ENCODE measurements around the gene SCARF1.

The SCARF1 gene

GRCh38 chr17:1624650-1625049 lies 20.9 kb downstream of the SCARF1 start:
- Histone ChIP-seq H3K9me3 (replicated peaks; ENCODE audit: low read length) (no peaks in the 10 kb centered on the region), H3K4me2 (ENCODE audit: low read length) (no peak overlapping the region), H3K27me3 (ENCODE audit: control insufficient read depth, insufficient read depth, low read length) (peaks cover 8% of the 10 kb centered on the region), H3K4me1 (ENCODE audit: control insufficient read depth, insufficient read depth, low read length) (peaks cover 17% of the 10 kb centered on the region), H3K36me3 (ENCODE audit: insufficient read depth, low read length) (peaks cover 2% of the 10 kb centered on the region), H3K4me3 (ENCODE audit: low read length) (no peak overlapping the region), H3K9ac (ENCODE audit: low read depth, low read length) (no peak overlapping the region)

- no peak overlapping the region for H3K9ac ChIP-seq (ENCODE audit: low read depth, low read length)
- peaks cover 11% of the 10 kb centered on the region for H3K4me1 ChIP-seq (ENCODE audit: control insufficient read depth, insufficient read depth, low read length)
- no peak overlapping the region for H3K4me3 ChIP-seq (ENCODE audit: low read length)
- H3K9me3 ChIP-seq (replicated peaks; ENCODE audit: low read length): no peaks in the 10 kb centered on the region
- peaks cover 8% of the 10 kb centered on the region for H3K27me3 ChIP-seq (ENCODE audit: control insufficient read depth, insufficient read depth, low read length)
- H3K36me3 ChIP-seq (ENCODE audit: insufficient read depth, low read length): peaks cover 2% of the 10 kb centered on the region
- no peak overlapping the region for H3K4me2 ChIP-seq (ENCODE audit: low read length)
Measured at GRCh38 chr17:1623057-1623630, 22.4 kb downstream of the SCARF1 start.

- Histone ChIP-seq H3K9ac (ENCODE audit: low read depth, low read length) (no peak overlapping the region), H3K9me3 (replicated peaks; ENCODE audit: low read length) (no peaks in the 10 kb centered on the region), H3K4me2 (ENCODE audit: low read length) (no peak overlapping the region), H3K4me1 (ENCODE audit: control insufficient read depth, insufficient read depth, low read length) (peaks cover 8% of the 10 kb centered on the region), H3K27me3 (ENCODE audit: control insufficient read depth, insufficient read depth, low read length) (no peaks in the 10 kb centered on the region), H3K36me3 (ENCODE audit: insufficient read depth, low read length) (peaks cover 2% of the 10 kb centered on the region), H3K4me3 (ENCODE audit: low read length) (no peak overlapping the region)
Measured at GRCh38 chr17:1621273-1621954, 24.1 kb downstream of the SCARF1 start.

GRCh38 chr17:1620486-1620885 lies 25.0 kb downstream of the SCARF1 start:
- Histone ChIP-seq H3K4me3 (ENCODE audit: low read length) (no peak overlapping the region), H3K9ac (ENCODE audit: low read depth, low read length) (no peak overlapping the region), H3K4me2 (ENCODE audit: low read length) (no peak overlapping the region), H3K9me3 (replicated peaks; ENCODE audit: low read length) (no peaks in the 10 kb centered on the region), H3K27me3 (ENCODE audit: control insufficient read depth, insufficient read depth, low read length) (no peaks in the 10 kb centered on the region), H3K4me1 (ENCODE audit: control insufficient read depth, insufficient read depth, low read length) (peaks cover 8% of the 10 kb centered on the region), H3K36me3 (ENCODE audit: insufficient read depth, low read length) (peaks cover 2% of the 10 kb centered on the region)

- Histone ChIP-seq H3K9me3 (replicated peaks; ENCODE audit: low read length) (no peaks in the 10 kb centered on the region), H3K27me3 (ENCODE audit: control insufficient read depth, insufficient read depth, low read length) (no peaks in the 10 kb centered on the region), H3K36me3 (ENCODE audit: insufficient read depth, low read length) (no peaks in the 10 kb centered on the region), H3K4me1 (ENCODE audit: control insufficient read depth, insufficient read depth, low read length) (peaks cover 8% of the 10 kb centered on the region), H3K4me3 (ENCODE audit: low read length) (no peak overlapping the region), H3K9ac (ENCODE audit: low read depth, low read length) (no peak overlapping the region), H3K4me2 (ENCODE audit: low read length) (no peak overlapping the region)
Measured at GRCh38 chr17:1617620-1618174, 27.8 kb downstream of the SCARF1 start.

GRCh38 chr17:1616101-1616500 lies 29.4 kb downstream of the SCARF1 start:
- Histone ChIP-seq H3K9ac (ENCODE audit: low read depth, low read length) (no peak overlapping the region), H3K4me2 (ENCODE audit: low read length) (no peak overlapping the region), H3K27me3 (ENCODE audit: control insufficient read depth, insufficient read depth, low read length) (no peaks in the 10 kb centered on the region), H3K4me1 (ENCODE audit: control insufficient read depth, insufficient read depth, low read length) (peaks cover 8% of the 10 kb centered on the region), H3K36me3 (ENCODE audit: insufficient read depth, low read length) (no peaks in the 10 kb centered on the region), H3K4me3 (ENCODE audit: low read length) (no peak overlapping the region), H3K9me3 (replicated peaks; ENCODE audit: low read length) (no peaks in the 10 kb centered on the region)

GRCh38 chr17:1612400-1612799 lies 33.1 kb downstream of the SCARF1 start:
- no peak overlapping the region for H3K9ac ChIP-seq (ENCODE audit: low read depth, low read length)

GRCh38 chr17:1611715-1612114 lies 33.8 kb downstream of the SCARF1 start:
- H3K36me3 ChIP-seq (ENCODE audit: insufficient read depth, low read length): no peaks in the 10 kb centered on the region
- no peaks in the 10 kb centered on the region for H3K4me1 ChIP-seq (ENCODE audit: control insufficient read depth, insufficient read depth, low read length)
- H3K27me3 ChIP-seq (ENCODE audit: control insufficient read depth, insufficient read depth, low read length): peaks cover 4% of the 10 kb centered on the region
- H3K4me3 ChIP-seq (ENCODE audit: low read length): no peak overlapping the region
- no peaks in the 10 kb centered on the region for H3K9me3 ChIP-seq (replicated peaks; ENCODE audit: low read length)
- H3K4me2 ChIP-seq (ENCODE audit: low read length): no peak overlapping the region
- H3K9ac ChIP-seq (ENCODE audit: low read depth, low read length): no peak overlapping the region

More at GRCh38 chr17:1612400-1612799, 33.1 kb downstream of the SCARF1 start:
- no peaks in the 10 kb centered on the region for H3K4me1 ChIP-seq (ENCODE audit: control insufficient read depth, insufficient read depth, low read length)
- H3K27me3 ChIP-seq (ENCODE audit: control insufficient read depth, insufficient read depth, low read length): no peaks in the 10 kb centered on the region
- no peak overlapping the region for H3K4me3 ChIP-seq (ENCODE audit: low read length)
- no peaks in the 10 kb centered on the region for H3K36me3 ChIP-seq (ENCODE audit: insufficient read depth, low read length)
- H3K4me2 ChIP-seq (ENCODE audit: low read length): no peak overlapping the region
- H3K9me3 ChIP-seq (replicated peaks; ENCODE audit: low read length): no peaks in the 10 kb centered on the region

- no peaks in the 10 kb centered on the region for H3K4me1 ChIP-seq (ENCODE audit: control insufficient read depth, insufficient read depth, low read length)
- H3K9me3 ChIP-seq (replicated peaks; ENCODE audit: low read length): no peaks in the 10 kb centered on the region
- H3K27me3 ChIP-seq (ENCODE audit: control insufficient read depth, insufficient read depth, low read length): peaks cover 7% of the 10 kb centered on the region
- no peaks in the 10 kb centered on the region for H3K36me3 ChIP-seq (ENCODE audit: insufficient read depth, low read length)
- H3K4me2 ChIP-seq (ENCODE audit: low read length): no peak overlapping the region
- no peak overlapping the region for H3K4me3 ChIP-seq (ENCODE audit: low read length)
- H3K9ac ChIP-seq (ENCODE audit: low read depth, low read length): no peak overlapping the region
Measured at GRCh38 chr17:1608676-1609075, 36.9 kb downstream of the SCARF1 start.

- H3K4me2 ChIP-seq (ENCODE audit: low read length): no peak overlapping the region
- no peaks in the 10 kb centered on the region for H3K9me3 ChIP-seq (replicated peaks; ENCODE audit: low read length)
- H3K4me3 ChIP-seq (ENCODE audit: low read length): no peak overlapping the region
- H3K36me3 ChIP-seq (ENCODE audit: insufficient read depth, low read length): no peaks in the 10 kb centered on the region
- no peaks in the 10 kb centered on the region for H3K4me1 ChIP-seq (ENCODE audit: control insufficient read depth, insufficient read depth, low read length)
- H3K9ac ChIP-seq (ENCODE audit: low read depth, low read length): no peak overlapping the region
- H3K27me3 ChIP-seq (ENCODE audit: control insufficient read depth, insufficient read depth, low read length): peaks cover 7% of the 10 kb centered on the region
Measured at GRCh38 chr17:1607971-1608320, 37.6 kb downstream of the SCARF1 start.

GRCh38 chr17:1606352-1606985 lies 39.1 kb downstream of the SCARF1 start:
- no peak overlapping the region for H3K9ac ChIP-seq (ENCODE audit: low read depth, low read length)
- no peak overlapping the region for H3K4me2 ChIP-seq (ENCODE audit: low read length)
- no peaks in the 10 kb centered on the region for H3K4me1 ChIP-seq (ENCODE audit: control insufficient read depth, insufficient read depth, low read length)
- no peaks in the 10 kb centered on the region for H3K9me3 ChIP-seq (replicated peaks; ENCODE audit: low read length)
- no peaks in the 10 kb centered on the region for H3K36me3 ChIP-seq (ENCODE audit: insufficient read depth, low read length)
- peaks cover 7% of the 10 kb centered on the region for H3K27me3 ChIP-seq (ENCODE audit: control insufficient read depth, insufficient read depth, low read length)
- no peak overlapping the region for H3K4me3 ChIP-seq (ENCODE audit: low read length)
